ENCODE data around the gene PPP1CC.
"Not testable (repeated sequence)": the region's sequence is repeated elsewhere in the genome, so short reads cannot be mapped to it uniquely, and the experiment has no call there.

The PPP1CC gene

DNA sequence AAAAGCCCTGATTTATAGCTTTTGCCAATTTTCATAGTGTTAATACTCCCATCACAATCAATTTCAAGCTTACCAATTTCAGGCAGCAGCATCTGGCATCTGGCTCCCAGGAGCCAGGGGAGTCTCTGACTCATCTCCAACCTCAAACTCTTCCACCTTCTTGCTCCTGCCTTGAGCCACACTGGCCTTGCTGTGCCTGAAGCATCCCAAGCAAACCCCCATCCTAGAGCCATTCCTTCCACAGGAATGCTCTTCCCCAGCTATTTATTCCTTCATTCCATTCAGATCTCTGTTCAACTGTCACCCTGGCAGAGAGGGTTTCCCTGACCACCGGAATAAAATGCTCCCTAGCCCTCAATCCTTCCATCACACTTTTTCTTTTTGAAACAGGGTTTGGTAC, 13.9 kb upstream of the PPP1CC start:
- in situ Hi-C loops (cut with MboI; ENCODE audit: low sequenced_read_pairs) = no loop called here

DNA sequence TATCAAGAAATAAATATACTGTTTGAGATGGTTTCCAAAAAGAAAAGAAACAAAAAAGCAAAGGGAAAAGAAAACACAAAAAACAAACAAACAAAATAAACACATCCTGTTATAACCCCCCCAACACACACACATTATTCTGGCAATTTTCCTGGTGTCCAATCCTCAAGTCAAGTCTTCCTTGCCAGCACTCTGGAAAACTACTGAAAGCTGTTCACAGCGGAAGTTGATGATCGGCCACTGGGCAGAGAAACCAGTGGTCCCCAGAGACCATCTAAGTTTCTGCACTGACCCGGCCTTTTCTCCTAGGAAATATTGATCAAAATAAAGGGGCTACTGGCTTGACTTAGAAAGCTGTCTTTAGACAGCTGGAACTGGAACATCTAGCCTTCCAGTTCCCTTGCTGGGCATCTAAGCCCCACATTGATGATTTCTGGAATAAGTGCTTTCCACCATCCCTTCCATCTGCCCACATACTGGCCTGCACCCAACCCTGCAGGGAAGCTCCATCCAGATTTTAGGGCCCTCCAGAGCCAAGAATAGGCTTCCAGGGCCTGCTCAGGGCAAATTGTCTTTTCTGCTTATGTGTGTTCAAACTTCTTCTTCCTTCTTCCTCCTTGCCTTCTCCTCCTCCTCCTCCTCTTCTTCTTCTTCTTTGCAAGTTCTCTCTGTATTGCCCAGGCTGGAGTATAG, 11.6 kb upstream of the PPP1CC start:
- in situ Hi-C loops (cut with MboI; ENCODE audit: low sequenced_read_pairs) = no loop called here

DNA sequence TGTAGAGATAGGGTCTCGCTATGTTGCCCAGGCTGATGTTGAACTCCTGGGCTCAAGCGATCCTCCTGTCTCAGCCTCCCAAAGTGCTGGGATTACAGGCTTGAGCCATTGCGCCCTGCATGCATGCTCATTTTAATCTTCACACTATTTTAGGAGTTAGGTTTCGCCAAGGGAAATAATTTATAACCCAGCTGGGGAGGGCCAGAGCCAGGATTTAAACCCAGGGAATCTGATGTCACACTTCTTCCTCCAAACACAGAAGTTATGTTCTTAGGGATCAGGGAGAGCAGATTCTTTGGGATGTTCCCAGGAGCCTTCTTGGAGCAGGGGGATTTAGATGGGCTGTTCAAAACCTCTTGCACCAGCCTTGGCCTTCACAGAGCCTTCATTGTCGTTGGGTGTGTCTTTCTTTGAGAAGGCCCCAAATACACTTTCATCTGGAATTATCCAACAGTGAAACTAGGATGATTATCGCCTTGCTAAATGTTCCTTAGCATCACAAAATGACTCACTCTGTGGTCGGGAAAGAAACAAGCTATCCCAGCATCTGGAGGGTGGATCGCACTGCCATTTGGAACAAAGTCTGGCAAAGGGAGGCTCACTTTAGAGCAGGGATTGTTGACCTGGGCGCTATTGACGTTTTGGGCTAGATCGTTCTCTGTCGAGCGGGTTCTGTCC, 8.2 kb upstream of the PPP1CC start:
- in situ Hi-C loops (cut with MboI; ENCODE audit: low sequenced_read_pairs) = no loop called here

DNA sequence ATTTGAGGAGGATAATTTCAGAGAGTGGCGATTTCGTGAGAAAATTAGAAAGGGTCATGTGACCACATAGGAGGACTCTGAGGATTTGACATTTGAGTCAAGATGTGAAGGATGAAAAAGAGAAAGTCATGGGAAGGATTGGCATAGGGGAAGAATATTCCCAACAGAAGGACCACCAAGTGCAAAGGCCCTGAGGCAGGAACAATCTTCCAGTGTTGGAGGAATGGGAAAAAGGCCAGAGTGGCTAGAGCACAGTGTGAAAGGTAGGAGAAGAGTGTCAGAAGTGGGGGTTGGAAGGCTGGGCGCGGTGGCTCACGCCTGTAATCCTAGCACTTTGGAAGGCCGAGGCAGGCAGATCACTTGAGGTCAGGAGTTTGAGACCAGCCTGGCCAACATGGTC, 3.9 kb upstream of the PPP1CC start:
- in situ Hi-C loops (cut with MboI; ENCODE audit: low sequenced_read_pairs) = no loop called here

DNA sequence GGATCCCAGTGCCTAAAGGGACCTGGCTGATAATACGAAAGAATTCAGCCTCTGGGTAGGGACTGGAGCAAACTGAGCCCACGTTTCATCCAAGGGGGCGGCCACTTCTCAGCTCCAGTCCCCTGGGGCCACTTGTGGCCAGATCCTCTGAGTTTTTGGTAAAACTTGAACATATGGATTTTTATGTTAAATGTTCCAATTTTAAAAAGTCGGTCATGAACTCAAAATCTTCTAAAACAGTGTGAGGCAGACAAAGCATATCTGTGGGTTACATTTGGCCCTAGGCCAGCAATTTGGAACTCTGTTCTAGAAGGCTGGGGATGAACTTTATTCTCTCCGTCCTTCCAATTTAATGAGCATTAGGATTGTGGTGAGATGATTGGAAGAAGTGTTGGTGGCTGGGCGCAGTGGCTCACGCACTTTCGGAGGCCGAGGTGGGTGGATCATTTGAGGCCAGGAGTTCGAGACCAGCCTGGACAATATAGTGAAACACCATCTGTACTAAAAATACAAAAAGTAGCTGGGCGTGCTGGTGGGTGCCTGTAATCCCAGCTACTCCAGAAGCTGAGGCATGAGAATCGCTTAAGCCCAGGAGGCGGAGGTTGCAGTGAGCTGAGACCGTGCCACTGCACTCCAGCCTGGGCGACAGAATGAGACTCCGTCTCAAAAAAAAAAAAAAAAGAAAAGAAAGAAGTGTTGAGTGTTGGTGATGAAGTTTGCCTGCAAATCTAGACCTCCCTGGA, 3.0 kb upstream of the PPP1CC start:
- in situ Hi-C loops (cut with MboI; ENCODE audit: low sequenced_read_pairs) = no loop called here

DNA sequence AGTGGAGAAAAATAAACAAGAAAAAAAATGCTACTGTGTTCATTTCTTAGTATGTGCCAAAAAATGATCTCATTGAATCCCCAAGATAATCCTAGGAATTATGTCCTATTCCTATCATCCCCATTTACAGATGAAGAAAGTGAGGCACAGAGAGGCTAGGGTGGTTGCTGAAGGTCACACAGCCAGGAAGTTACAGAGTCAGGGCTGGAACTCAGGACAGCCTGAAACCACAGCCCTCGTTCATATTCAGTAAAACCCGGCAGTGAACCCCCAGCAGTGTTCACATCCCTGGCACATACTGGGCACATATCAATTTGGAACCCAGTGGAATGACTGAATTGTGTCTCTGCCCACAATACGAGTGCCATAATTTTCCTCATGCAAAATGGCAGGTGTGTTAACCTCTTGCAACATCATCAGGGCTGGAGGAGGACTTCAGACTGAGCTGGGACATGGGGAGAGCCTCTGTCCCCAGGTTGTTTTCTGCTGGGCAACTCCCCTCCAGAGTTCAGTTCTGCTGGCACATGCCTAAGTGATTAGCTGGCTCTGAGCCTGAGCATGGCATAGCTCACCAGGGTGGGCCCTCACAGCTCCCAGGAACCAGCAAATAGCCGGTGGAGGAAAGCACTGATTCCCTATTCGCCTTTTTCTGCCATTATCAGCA, 2.0 kb upstream of the PPP1CC start:
- in situ Hi-C loops (cut with MboI; ENCODE audit: low sequenced_read_pairs) = no loop called here

DNA sequence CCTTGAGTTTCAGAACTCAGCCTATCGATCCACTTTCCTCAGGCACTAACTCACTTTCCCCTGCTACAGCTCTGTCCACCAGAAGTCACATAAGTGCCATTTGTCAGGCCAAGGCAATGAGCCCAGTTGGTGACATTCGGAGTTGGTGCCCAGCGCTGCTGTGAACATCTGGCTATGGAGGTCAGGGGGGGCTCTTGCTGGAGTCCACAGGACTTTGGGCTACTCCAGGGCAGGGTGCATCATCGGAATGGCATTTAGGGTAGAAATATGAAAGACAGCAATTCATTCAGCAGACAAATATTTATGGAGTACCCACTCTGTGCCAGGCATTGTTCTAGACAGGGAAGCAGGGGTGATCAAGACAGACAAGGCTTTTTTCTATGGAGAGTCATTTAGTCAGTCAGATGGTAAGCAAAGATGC, 1.5 kb upstream of the PPP1CC start:
- in situ Hi-C loops (cut with MboI; ENCODE audit: low sequenced_read_pairs) = no loop called here

DNA sequence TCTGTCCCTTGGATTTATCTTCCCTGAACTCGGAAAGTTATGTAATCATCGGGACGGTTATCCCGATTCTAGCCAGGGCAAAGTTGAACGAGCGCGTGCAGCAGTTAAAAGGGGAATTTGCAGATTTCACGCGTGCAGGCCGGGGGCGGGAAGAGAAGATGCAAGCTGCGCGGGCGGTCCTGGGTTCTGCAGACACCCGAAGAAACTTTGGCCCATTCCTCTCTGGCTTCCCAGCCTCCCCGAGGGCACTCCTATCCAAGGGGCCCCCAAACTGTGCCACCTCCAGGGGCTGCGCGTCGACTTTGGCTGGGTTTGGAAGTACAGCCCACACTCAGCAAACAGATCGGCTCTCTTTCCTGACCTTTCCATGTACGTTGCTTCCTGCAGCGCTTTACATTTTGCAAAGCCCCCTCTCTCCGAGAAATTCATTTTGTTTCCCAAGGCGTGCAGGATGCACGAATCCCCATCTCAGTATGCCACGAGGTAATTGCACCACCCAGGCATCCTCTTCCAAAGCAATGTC, 941 bp upstream of the PPP1CC start:
- in situ Hi-C loops (cut with MboI; ENCODE audit: low sequenced_read_pairs) = no loop called here

DNA sequence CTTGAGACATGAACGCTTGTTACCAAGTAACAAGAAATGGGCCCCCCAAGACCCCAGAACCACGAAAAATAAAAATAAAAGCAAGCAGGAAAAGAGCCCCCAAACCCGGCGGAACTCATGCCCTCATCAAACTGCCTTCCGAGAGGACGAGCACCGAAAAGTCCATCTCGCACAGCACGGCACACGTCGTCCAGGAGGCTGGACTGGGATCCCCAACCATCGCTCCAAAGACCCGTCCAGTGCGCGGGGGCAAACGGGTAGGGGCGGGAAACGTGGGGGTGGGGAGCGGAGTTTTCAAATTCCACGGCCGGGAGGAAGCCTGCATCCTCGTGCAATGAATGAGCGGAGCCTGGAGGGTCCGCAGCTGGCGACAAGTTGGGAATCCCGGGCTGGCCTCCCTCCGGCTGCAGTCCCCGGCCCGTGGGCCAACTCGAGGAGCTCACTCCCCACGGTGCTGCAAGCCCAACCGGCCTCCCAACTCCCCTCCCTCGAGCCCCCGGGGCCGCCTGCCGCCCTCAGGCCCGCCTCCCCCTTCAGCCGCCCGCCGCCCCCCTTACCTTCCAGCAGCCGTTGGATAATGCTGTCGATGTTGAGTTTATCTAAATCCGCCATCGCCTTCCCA, 484 bp downstream of the PPP1CC start:
- in situ Hi-C loops (cut with MboI; ENCODE audit: low sequenced_read_pairs) = no loop called here

DNA sequence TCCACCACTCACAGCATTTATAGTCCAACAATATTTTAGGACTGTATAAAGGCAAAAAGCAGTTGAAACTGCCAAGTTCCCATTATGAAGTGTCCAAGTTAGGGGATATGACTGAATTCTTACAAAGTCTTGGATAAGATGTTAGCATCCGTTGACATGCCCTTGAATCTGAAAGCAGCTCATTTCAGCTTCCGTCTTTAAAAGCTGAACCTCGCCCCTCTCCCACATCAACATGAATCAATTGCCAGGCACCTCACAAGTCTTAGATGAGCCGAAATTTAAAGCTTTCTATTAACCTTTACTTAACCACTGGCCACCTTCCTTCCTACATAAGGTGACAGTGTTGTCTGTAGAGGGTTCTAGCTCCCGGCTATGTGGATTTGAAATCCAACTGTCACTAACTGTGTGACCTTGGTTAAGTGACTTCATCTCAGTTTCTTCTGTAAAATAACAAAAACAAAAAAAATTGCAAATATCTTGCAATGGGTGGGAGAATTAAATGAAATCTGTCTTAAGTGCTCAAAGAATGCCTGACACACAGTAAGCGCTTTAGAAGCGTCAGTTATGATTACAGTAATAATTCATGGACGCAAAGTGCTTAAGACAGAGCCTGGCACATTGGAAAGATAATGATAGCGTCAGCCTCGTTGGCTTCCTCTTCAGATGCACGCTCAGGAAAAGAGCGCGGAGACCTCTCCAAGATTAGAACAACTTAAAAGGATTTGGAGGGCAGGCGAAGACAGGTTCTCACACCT, 1.2 kb downstream of the PPP1CC start:
- in situ Hi-C loops (cut with MboI; ENCODE audit: low sequenced_read_pairs) = no loop called here

DNA sequence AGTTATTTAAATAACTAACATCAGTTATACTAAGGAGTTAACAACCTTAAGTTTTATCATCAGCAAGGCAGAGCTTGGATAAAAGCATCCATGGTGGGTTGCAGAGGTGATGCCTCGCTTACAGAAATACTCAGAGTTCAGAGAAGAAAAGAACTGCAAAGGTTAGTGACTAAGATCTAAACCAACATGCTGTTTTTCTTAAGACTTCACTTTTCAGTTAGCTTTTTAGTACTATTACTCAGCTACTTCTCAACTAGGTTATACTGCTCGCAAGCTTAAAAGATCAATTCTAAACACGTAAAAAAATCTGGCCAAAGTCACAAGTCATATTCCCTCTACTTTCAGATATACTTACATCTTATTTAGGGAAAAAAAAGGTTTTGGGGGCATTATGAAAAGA, 2.8 kb downstream of the PPP1CC start:
- in situ Hi-C loops (cut with MboI; ENCODE audit: low sequenced_read_pairs) = no loop called here

DNA sequence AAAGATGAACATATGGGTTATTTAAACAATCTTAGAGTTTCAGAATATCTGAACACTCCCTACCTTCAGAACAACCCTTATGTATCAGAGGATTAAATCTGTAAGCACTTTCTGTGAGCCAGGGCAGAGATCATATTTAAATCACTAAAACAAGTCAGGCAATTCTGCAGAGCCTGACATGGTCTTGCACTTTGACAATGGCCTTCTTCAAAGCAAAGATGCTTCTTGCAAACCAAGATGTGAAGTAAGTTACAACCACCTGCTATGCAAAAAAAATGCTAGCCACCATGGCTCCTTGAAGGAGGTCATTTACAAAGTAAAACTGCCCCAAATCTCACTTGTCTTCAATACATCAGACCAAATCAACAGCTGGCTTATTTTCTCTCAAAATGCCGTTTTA, 3.2 kb downstream of the PPP1CC start:
- in situ Hi-C loops (cut with MboI; ENCODE audit: low sequenced_read_pairs) = no loop called here

DNA sequence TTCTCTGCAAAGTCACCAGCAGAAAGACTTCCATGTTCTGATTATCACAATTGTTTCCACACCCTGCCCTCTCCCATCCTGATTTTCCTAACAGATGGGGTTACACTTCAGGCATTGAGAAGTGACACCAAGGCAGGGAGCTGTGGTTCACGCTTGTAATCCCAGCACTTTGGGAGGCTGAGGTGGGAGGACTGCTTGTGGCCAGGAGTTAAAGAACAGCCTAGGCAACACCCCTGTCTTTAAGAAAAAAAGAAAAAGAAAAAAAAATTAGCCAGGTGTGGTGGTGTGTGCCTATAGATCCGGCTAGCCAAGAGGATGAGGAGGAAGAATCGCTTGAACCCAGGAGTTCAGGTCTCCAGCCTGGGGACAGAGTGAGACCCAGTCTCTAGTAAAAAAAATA, 5.2 kb downstream of the PPP1CC start:
- in situ Hi-C loops (cut with MboI; ENCODE audit: low sequenced_read_pairs) = no loop called here

DNA sequence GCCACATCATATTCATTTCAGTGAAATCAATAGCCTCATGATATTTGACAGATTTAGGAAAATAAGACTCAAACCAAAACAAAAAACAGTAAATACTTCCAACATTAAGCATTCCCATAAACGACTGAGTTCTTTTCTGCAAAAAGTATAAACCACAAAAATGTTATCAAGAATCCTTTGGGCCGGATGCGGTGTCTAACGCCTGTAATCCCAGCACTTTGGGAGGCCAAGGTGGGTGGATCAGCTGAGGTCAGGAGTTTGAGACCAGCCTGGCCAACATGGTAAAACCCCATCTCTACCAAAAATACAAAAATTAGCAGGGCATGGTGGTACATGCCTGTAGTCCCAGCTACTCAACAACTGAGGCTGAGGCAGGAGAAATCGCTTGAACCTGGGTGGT, 5.7 kb downstream of the PPP1CC start:
- in situ Hi-C loops (cut with MboI; ENCODE audit: low sequenced_read_pairs) = not testable (repeated sequence)

DNA sequence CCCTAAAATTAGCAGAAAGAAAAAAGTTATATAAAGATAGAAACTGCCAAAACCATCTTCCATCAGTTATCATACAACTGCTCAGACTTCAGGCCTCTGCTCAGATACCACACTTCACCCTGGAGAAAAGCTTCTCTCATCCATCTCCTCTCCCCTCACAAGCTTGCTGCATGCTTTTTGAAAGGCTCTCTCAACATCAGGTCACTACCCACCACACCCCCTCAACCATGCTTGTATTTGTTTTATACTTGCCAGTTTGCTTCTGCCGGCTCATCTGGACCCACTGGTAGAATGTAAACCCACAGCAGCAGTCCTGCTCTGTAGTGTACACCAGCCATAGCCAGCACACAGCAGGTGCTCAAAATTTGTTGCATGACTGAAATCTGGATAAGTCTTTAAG, 8.8 kb downstream of the PPP1CC start:
- in situ Hi-C loops (cut with MboI; ENCODE audit: low sequenced_read_pairs) = no loop called here

DNA sequence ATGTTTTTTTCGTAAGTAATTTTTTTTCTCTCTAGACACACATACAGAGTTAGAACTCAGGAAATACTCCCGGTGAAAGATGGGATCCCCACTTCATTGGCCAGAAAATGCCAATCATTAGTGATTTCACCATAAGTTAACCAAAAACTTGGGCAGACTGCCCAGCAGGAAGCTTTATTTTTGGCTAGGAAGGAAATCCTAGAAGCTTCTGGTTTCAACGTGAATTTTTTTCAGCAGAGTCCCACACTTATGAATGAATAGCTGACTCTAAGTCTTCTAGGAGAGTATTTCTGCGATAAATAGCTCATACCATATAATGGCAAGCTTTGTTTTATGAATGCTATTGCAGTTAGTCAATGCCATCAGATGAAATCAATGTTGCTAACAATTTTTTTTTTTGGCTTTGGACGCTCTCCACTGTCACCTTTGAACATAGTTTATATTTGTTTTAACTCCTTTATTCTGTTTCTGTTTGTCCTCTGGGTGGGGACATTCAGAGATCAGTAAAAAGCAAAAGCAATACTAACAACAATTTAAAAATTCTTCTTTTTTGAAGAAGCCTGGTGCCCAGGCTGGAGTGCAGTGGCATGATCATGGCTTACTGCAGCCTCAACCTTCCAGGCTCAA, 9.5 kb downstream of the PPP1CC start:
- in situ Hi-C loops (cut with MboI; ENCODE audit: low sequenced_read_pairs) = no loop called here

DNA sequence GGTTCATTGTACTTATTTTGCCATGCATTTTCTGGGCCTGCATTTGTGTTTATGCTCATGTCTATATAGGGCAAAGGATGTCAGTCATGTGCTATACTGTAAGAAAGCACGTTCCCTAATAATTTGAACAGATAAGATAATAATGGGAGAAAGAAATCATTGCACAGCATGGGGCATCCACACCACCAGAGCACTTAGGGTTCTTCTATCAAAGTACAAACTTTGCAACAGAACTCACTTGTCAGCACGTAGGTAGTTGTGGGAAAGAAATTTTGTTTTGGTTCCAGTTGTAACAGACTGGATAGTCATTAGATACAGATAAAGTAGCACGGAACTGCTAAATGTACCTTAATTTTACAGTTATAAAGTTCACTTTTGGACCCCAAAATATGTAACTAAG, 10.1 kb downstream of the PPP1CC start:
- in situ Hi-C loops (cut with MboI; ENCODE audit: low sequenced_read_pairs) = no loop called here

DNA sequence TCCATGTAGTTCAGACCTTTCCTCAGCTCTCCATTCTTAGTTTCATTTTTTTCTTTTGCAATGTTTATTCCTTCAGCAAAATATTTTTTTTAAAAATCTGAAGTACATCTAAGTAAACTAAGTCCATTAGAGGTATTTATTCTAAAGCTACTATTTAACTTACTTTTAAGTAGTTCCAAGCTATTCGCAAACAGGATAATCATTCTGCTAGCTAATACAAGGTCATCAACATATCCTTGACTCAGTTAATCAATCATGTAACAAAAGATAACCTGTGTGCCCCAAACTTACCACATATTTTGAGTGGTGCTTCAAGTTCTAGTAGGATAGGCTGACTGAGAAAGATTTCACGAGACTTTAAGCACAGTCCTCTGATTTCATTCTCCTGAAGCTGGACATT, 11.2 kb downstream of the PPP1CC start:
- in situ Hi-C loops (cut with MboI; ENCODE audit: low sequenced_read_pairs) = no loop called here

DNA sequence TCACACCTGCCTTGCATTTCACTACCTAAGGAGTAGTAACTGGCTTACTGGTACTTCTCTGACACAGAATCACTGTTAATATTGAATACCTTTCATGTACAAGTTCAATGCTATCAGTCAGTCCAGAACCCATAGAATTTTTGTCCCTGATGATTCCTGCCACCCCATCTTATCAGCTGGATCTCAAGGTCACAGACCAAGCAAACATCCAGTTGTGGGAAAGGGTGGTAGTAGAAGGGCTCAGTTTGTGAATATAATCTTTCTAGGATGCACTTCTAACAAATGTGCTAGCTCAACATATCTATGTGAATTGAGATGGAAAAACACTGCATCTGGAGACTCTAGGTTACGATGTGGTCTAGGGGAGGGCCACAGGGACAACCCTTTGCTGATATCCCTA, 14.1 kb downstream of the PPP1CC start:
- in situ Hi-C loops (cut with MboI; ENCODE audit: low sequenced_read_pairs) = no loop called here
